Breast epithelium (tissue), 3 donors: ENCODE data around the gene SLC35A2.

ENCODE experiments used
- CTCF ChIP-seq, 3 donors: fragments of 450-650 bp; IDR thresholded peaks; one replicate each; pipeline ENCODE4 v1.5.1; 2016 to 2017; ENCODE audit warnings: antibody characterized with exemption in 3 of 3, mild to moderate bottlenecking in 3 of 3, moderate library complexity in 3 of 3
- POLR2A ChIP-seq: fragments of 450-650 bp; IDR thresholded peaks from one replicate; pipeline ENCODE4 v1.6.1; 2016; ENCODE audit warnings: antibody characterized with exemption, mild to moderate bottlenecking, moderate library complexity

GRCh38 chrX:48890296-48890925, 21.0 kb downstream of the SLC35A2 start:
- no peak for TF ChIP-seq CTCF (IDR thresholded peaks at IDR 0.05)
- TF ChIP-seq POLR2A, result no peak
